GM18867 (cell line): ENCODE results near the gene SGCG.

Experiments
- ATAC-seq: cut with Tn5 transposase; IDR thresholded peaks from one replicate; pipeline ENCODE4 v1.9.1; 2021; ENCODE audit warnings: mild to moderate bottlenecking, moderate library complexity; ENCODE audit not compliant: unreplicated experiment

SGCG gene

GRCh38 chr13:23323946-23324709 lies 143.3 kb downstream of the SGCG start:
- ATAC-seq, result no peak

- peak; percentile 38 for ATAC-seq
These were observed 144.4 kb downstream of the SGCG start for GRCh38 chr13:23325191-23325590.

- no peak for ATAC-seq
These were observed 149.6 kb downstream of the SGCG start for GRCh38 chr13:23330356-23330755.

- no peak for ATAC-seq
These were observed 158.4 kb downstream of the SGCG start for GRCh38 chr13:23339225-23339624.

- no peak for ATAC-seq
These were observed 164.3 kb downstream of the SGCG start for GRCh38 chr13:23344931-23345595.

GRCh38 chr13:23347601-23348000 lies 166.8 kb downstream of the SGCG start:
- ATAC-seq, result no peak

- ATAC-seq, result no peak
These were observed 167.7 kb downstream of the SGCG start for GRCh38 chr13:23348262-23349127.

GRCh38 chr13:23349161-23349897 lies 168.6 kb downstream of the SGCG start:
- ATAC-seq, result no peak

GRCh38 chr13:23350009-23350408 lies 169.2 kb downstream of the SGCG start:
- ATAC-seq, result no peak

GRCh38 chr13:23352161-23352560 lies 171.4 kb downstream of the SGCG start:
- ATAC-seq, result no peak

- ATAC-seq, result no peak
These were observed 173.7 kb downstream of the SGCG start for GRCh38 chr13:23354520-23354919.

- no peak for ATAC-seq
These were observed 175.6 kb downstream of the SGCG start for GRCh38 chr13:23356368-23356767.

- ATAC-seq, result no peak
These were observed 176.6 kb downstream of the SGCG start for GRCh38 chr13:23357349-23357748.

GRCh38 chr13:23359882-23360281 lies 179.1 kb downstream of the SGCG start:
- ATAC-seq, result no peak

- no peak for ATAC-seq
These were observed 184.9 kb downstream of the SGCG start for GRCh38 chr13:23365652-23366051.

GRCh38 chr13:23367907-23368306 lies 187.1 kb downstream of the SGCG start:
- ATAC-seq, result no peak

- no peak for ATAC-seq
These were observed 191.6 kb downstream of the SGCG start for GRCh38 chr13:23372264-23372906.
